DMS 273 treated with DMSO at 0.1 percent for 48 hours (cell line): Measurements from ENCODE around the gene OR2G2.

Experiments used
- DNase-seq: peaks from one replicate; lab custom pipeline; 2025; lab: John Stamatoyannopoulos, UW

Gene OR2G2, protein sequence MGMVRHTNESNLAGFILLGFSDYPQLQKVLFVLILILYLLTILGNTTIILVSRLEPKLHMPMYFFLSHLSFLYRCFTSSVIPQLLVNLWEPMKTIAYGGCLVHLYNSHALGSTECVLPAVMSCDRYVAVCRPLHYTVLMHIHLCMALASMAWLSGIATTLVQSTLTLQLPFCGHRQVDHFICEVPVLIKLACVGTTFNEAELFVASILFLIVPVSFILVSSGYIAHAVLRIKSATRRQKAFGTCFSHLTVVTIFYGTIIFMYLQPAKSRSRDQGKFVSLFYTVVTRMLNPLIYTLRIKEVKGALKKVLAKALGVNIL

GRCh38 chr1:247588060-247588459, at the start of gene OR2G2:
Gene OR2G2, plus strand, starts transcription at chr1:247588360. Its CDS starts 0 bp downstream, at chr1:247588360.
- DNase-seq: no peak

DNA sequence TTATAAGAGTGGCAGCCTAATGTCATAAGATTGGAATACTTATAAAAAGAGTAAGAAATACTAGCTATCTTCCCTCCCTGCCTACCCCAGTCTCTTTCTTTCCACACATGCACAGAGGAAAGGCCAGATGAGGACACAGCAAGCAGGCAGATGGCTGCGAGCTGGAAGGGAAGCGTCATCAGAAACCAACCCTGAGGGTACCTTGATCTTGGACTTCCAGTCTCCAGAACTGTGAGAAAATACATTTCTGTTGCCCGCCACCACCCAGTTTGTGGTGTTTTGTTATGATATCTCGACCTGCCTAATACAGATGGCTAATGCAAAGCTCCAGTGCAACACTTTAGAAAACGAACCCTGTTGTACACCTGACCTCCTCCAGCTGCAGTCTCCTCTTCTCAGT, 49.6 kb upstream of the OR2G2 start:
- DNase-seq: no peak

GRCh38 chr1:247539215-247539614, 48.9 kb upstream of the OR2G2 start:
- no peak for DNase-seq

GRCh38 chr1:247540581-247540980, 47.6 kb upstream of the OR2G2 start:
- DNase-seq: no peak

- no peak for DNase-seq
Measured at GRCh38 chr1:247542811-247543210, 45.3 kb upstream of the OR2G2 start.

- no peak for DNase-seq
Measured at GRCh38 chr1:247548092-247548491, 40.1 kb upstream of the OR2G2 start.

DNA sequence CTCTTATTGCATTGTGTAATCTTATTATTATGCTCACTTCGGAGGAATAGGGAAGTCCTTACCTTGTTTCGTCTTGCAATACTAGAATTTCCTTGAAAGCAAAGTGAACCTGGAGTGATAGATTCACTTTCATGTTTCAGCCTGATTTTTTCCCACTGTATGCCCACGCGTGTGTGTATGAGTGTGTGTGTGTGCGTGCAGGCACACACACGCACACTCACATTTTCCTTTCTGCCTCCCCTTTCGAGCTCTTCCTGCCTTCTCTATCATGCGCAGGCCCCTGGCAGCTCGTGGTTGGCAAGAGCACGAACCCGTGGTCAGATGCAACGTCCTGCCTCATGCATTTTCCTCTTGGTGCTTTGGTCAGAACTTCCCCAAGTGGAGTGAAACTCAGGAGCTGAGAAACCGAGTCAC, 39.4 kb upstream of the OR2G2 start, which contains the start of gene GCSAML:
Gene GCSAML, plus strand, starts transcription at position 366 of the 414 bp plus-strand sequence. CDS start 58 bp downstream, outside the sequence.
- DNase-seq: no peak

GRCh38 chr1:247551721-247552120, 36.4 kb upstream of the OR2G2 start:
- DNase-seq: no peak

- DNase-seq: no peak
Measured at GRCh38 chr1:247552231-247552630, 35.9 kb upstream of the OR2G2 start.

GRCh38 chr1:247557926-247558674, 30.1 kb upstream of the OR2G2 start:
- no peak for DNase-seq

DNA sequence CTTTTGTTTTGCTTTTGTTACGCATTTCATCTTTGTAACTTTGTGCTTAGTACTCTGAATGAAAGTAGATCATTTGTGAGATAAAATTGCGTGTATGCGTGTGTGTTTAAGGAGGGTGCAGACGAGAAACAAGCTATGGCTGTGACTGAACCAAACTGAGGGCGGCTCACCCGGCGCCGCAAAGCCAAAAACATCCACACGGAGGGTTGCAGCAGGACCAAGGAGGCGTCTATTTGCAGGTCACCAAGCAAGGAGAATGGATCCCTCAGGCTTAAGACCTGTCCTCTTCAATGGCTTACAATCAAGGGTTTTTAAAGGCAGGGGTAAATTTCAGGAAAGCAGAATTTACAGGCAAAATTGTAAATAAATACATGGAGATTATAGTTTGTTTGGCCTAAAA, 26.4 kb upstream of the OR2G2 start:
- DNase-seq: no peak

DNA sequence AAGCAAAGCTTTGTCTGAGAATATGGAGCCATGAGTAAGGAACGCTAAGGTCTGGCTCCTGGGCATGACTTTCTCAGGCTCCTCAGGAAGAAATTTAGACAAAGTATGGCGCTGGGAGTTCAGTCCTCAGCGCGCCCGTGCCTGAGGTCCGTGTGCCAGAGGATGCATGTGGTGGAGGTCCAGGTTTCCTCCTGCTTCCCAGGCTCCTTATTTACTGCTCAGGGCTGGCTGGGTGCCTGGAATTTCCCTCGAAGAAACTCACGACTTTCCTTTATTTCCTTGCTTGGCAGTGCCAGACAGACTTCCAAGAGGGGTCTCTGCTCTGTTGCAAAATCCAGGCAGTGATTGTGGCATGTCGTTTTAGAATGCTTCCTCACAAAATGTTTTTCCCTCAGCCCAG, 26.0 kb upstream of the OR2G2 start:
- DNase-seq: no peak

GRCh38 chr1:247574236-247574635, 13.9 kb upstream of the OR2G2 start:
- DNase-seq: no peak

GRCh38 chr1:247574664-247575063, 13.5 kb upstream of the OR2G2 start:
- no peak for DNase-seq

DNA sequence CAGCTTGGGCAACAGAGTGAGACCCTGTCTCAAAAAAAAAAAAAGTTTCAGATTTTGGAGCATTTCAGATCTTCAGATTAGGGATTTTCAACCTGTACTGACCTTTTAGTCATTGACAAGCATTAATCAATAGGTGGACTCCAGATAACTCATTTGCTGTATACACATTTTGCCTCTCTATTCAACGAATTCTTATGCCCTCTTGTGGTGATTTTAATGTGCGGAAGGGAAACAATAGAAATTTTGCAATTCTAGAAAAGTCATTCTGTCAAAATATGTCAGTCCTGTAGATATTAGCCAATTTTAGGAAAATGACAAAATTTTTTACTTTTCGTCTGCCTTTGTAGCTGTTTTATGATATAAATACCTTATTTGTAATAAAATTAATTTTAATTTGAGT, 11.6 kb upstream of the OR2G2 start:
- no peak for DNase-seq

DNA sequence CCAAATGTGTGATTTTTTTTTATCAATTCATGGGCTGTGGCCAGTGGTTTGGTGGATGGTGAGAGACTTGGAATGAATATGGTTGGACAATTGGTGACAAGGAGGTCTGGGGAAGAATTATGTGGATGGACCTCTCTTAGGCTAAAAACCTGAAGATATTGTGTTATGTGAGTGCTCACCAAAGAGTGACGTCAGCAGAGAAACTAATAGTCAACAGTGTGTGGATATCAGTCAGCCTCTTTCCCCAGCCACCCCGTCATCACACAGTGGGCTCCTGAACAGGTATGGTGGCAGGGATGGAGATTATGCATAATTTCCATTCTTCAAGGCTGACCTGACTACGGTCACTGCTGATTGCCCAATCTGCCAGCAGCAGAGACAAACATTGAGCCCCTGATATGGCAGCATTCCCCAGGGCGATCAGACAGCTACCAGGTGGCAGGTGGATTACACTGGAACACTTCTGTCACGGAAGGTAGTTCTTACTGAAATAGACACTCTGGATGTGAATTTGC, 9.2 kb upstream of the OR2G2 start:
- no peak for DNase-seq

GRCh38 chr1:247605286-247605685, 17.1 kb downstream of the OR2G2 start, which contains the start of gene OR2G3:
Gene OR2G3, plus strand, starts transcription at chr1:247605586. Its CDS starts 0 bp downstream, at chr1:247605586.
- no peak for DNase-seq

GRCh38 chr1:247613405-247613804, 25.2 kb downstream of the OR2G2 start:
- DNase-seq: no peak

DNA sequence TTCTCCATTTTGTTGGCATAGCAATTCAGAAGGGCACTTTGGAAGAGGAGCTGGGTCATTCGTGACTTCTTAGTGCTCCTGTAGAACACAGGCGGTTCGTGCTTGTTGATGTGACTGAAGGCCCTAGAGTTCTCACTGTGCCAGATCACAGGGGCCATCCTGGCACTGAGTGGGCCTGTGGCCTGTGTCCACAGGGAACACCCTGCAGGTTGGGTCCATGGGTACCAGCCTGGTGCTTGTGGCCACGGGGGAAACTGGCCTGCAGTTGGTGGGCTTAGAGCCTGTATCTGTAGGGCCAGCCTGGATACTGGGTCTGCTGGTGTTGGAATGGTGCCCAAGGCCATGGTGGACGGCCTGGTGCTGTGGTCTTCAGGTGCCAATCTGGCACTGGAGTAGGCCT, 26.5 kb downstream of the OR2G2 start:
- no peak for DNase-seq

DNA sequence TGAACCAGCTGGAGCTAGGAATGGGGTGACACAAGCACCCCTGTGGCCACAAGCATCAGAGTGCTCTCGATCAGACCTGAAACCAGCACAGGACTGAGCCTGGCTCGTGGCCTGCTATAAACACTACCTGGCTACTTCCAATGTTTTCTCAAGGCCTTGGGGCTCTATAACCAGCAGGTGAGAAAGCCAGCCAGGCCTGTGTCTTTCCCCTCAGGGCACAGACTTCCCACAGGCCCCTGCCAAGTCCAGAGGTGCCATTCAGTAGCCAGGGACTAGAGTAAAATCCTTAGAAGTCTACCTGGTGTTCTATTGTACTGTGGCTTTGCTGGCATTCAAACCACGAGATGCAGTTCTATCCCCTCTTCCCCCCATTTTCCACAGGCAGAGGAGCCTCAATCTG, 39.8 kb downstream of the OR2G2 start:
- DNase-seq: no peak

DNA sequence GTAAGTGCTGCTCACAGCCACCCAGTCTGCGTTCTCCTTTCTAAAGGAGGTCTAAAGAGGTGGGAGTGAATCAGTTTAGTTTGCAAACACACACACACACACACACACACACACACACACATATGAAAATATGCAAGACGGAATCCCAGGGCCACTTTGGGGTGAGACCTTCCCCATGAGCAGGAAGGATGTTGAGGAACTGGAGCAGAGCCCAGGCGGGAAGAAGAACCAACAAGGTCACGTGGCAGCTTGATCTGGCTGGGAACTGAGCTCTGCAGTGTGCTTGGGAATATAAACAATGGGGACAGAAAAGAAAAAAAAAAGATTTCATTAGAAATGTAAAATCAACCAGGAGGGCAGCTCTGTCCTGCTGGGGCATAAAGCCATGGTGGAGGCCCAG, 49.9 kb downstream of the OR2G2 start:
- DNase-seq: no peak

- DNase-seq: no peak
Measured at GRCh38 chr1:247638781-247639180, 50.6 kb downstream of the OR2G2 start.
